GF-D8 (cell line): ENCODE results near the gene IGFL4.

Experiments
- DNase-seq: peaks from one replicate; lab custom pipeline; 2025; lab: John Stamatoyannopoulos, UW

The IGFL4 gene

GRCh38 chr19:45994456-45994997, 46.3 kb downstream of the IGFL4 start:
- no peak for DNase-seq

- no peak for DNase-seq
These were observed 50.6 kb downstream of the IGFL4 start for GRCh38 chr19:45990113-45990728.
